ENCODE results near the gene ADGRE2.

ADGRE2 gene

DNA sequence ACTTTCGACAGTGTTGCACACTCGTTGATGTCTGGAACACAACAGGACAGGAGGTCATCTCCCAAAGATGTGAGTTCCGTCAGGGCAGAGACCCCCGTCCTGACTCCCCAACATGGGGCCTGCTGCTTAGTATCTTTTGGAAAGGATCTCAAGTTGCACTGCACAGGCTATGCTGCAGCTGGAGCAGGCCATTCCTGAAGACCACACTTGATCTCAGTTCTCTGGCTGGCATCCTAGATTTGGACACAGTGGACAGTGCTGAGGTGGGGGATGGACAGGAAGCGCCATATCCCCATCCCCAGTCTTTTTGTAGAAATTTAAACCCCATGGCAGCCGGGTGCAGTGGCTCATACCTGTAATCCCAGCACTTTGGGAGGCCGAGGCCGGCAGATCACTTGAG is 5.9 kb downstream of the ADGRE2 start:
- peaks cover 0 to 36% of the 10 kb centered on the region in 2 donors for H3K27me3 ChIP-seq
- no peaks in the 10 kb centered on the region for H3K9me3 ChIP-seq
- no peak overlapping the region for H3K4me3 ChIP-seq
- peaks cover 0 to 17% (median 0%) of the 10 kb centered on the region in 3 donors for H3K36me3 ChIP-seq
- no peak for DNase-seq
- peaks cover 0 to 3% (median 1%) of the 10 kb centered on the region in 4 donors for H3K4me1 ChIP-seq
- no peak overlapping the region for H3K27ac ChIP-seq
- TF ChIP-seq, protein P1, sequence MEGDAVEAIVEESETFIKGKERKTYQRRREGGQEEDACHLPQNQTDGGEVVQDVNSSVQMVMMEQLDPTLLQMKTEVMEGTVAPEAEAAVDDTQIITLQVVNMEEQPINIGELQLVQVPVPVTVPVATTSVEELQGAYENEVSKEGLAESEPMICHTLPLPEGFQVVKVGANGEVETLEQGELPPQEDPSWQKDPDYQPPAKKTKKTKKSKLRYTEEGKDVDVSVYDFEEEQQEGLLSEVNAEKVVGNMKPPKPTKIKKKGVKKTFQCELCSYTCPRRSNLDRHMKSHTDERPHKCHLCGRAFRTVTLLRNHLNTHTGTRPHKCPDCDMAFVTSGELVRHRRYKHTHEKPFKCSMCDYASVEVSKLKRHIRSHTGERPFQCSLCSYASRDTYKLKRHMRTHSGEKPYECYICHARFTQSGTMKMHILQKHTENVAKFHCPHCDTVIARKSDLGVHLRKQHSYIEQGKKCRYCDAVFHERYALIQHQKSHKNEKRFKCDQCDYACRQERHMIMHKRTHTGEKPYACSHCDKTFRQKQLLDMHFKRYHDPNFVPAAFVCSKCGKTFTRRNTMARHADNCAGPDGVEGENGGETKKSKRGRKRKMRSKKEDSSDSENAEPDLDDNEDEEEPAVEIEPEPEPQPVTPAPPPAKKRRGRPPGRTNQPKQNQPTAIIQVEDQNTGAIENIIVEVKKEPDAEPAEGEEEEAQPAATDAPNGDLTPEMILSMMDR (IDR thresholded peaks at IDR 0.05), result no peak
- intact Hi-C loops (cut with DNase I; ENCODE audit: low total_unique reads), result no loop called here

DNA sequence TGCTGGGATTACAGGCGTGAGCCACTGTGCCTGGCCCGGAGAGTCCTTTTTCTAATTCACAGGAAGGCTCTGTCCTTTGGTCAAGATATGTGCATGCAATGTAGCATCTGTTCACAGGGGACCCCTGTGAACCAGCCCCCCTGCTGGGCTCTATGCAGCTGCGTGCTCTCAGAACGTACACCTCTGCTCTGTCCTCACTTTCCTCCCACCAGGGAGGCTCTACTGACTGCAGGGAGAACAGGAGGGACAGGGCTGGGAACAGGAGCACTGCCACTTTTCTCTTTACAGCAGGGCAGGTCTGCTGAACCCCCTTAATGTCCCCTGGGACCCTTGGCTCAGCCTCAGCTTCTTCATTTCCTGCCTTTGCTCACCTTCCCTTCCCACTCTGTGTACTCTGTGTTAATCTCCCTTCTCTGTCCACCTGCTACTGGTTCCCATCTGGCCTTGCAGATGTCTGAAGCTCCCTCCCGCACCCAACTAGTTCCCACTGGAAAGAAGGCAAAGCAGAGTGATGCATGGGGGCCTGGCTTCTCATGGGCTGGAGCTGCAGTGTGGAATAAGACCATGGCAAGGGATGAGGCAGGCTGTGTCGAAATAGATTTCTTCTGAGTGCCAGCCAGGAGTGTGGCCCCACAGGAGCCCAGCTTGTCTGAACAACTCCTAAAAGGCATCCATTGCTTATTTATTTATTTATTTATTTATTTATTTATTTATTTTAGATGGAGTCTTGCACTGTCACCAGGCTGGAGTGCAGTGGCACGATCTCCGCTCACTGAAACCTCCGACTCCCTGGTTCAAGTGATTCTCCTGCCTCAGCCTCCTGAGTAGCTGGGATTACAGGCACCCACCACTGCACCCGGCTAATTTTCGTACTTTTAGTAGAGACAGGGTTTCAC is 7.2 kb downstream of the ADGRE2 start:
- no peak for DNase-seq
- Histone ChIP-seq H3K9me3 (no peaks in the 10 kb centered on the region), H3K27me3 (peaks cover 0 to 32% of the 10 kb centered on the region in 2 donors), H3K4me1 (no peaks in the 10 kb centered on the region), H3K4me3 (no peak overlapping the region), H3K27ac (no peak overlapping the region), H3K36me3 (peaks cover 0 to 17% (median 0%) of the 10 kb centered on the region in 3 donors)
- TF ChIP-seq, protein P1 (IDR thresholded peaks at IDR 0.05), result no peak
- intact Hi-C loops (cut with DNase I; ENCODE audit: low total_unique reads), result no loop called here

DNA sequence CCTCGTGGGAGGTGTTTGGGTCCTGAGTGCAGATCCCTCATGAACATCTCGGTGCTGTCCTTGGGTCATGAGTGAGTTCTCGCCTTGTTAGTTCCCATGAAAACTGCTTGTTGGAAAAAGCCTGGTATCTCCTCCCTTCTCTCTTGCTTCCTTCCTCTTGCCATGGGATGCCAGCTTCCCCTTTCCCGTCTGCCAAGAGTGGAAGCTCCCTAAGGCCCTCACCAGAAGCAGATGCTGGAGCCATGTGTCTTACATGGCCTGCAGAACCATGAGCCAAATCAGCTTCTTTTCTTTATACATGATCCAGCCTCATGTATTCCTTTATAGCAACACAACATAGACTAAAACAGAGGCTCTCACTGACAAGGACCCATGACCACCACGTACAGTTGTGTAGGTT is 8.2 kb downstream of the ADGRE2 start:
- peaks cover 0 to 21% of the 10 kb centered on the region in 2 donors for H3K27me3 ChIP-seq
- intact Hi-C loops (cut with DNase I; ENCODE audit: low total_unique reads), result no loop called here
- TF ChIP-seq, protein P1 (IDR thresholded peaks at IDR 0.05), result no peak
- H3K4me1 ChIP-seq, result no peaks in the 10 kb centered on the region
- no peaks in the 10 kb centered on the region for H3K9me3 ChIP-seq
- DNase-seq, result no peak
- no peak overlapping the region for H3K27ac ChIP-seq
- H3K4me3 ChIP-seq, result no peak overlapping the region
- H3K36me3 ChIP-seq, result peaks cover 0 to 17% (median 0%) of the 10 kb centered on the region in 3 donors

DNA sequence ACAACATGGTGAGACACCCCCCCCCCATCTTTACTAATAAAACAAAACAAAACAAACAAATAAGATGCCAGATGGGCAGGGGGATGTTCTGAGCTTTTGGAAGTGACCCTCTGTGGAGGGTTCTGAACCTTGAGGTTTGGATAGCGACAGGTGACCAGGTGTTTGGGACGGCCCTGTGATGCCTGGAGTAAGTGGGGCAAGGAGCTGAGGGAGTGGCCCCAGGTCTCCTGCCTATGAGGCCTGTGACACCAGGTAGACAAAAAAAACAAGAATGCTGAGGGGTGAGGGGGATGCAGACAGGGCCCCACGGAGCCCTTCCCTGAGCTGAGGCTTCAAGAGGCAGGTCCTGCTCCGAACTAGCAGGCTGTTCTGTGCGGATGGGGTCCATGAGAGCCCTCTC is 9.2 kb downstream of the ADGRE2 start:
- DNase-seq, result no peak
- Histone ChIP-seq H3K4me3 (no peak overlapping the region), H3K36me3 (peaks cover 0 to 18% (median 0%) of the 10 kb centered on the region in 3 donors), H3K4me1 (no peaks in the 10 kb centered on the region), H3K9me3 (no peaks in the 10 kb centered on the region), H3K27me3 (peaks cover 0 to 17% of the 10 kb centered on the region in 2 donors), H3K27ac (no peak overlapping the region)
- TF ChIP-seq, protein P1 (IDR thresholded peaks at IDR 0.05), result no peak
- intact Hi-C loops (cut with DNase I; ENCODE audit: low total_unique reads), result no loop called here

DNA sequence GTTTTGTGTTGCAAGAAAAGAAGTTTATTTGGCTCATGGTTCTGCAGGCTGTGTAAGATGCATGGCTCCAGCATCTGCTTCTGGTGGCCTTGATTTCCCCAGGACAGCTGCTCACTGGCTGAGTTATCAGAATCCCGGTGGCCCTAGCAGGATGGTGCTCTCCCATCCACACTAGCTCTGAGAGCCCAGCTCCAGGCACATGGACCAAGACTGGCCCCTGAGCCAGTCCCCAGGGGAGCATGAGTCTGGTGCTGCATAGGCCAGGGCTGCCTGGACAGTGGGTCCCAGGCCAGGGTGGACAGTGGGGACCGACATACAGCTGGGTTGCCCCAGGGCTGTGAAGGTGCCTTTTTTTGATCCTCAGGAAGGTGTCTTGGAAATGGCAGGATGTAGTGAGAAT is 10.4 kb downstream of the ADGRE2 start:
- DNase-seq, result no peak
- intact Hi-C loops (cut with DNase I; ENCODE audit: low total_unique reads), result no loop called here
- H3K36me3 ChIP-seq, result peaks cover 0 to 21% (median 0%) of the 10 kb centered on the region in 3 donors

More for the DNA sequence above, 10.4 kb downstream of the ADGRE2 start:
- Histone ChIP-seq H3K4me3 (no peak overlapping the region), H3K27ac (no peak overlapping the region), H3K4me1 (no peaks in the 10 kb centered on the region), H3K27me3 (peaks cover 0 to 17% of the 10 kb centered on the region in 2 donors), H3K9me3 (no peaks in the 10 kb centered on the region)
- TF ChIP-seq, protein P1 (IDR thresholded peaks at IDR 0.05), result no peak
